Keratinocyte (primary cell): ENCODE data around the gene MLEC. TPM values are rescaled to one million over a fixed set of nuclear protein-coding genes. Genes with fewer than 3 reads are reported as not detected.

ENCODE experiments used
- DNase-seq: peaks from one replicate; pipeline ENCODE4 v3.0.0-alpha.2; 2011; ENCODE audit warnings: low read depth, missing footprints, low spot score
- FAIRE-seq: peaks from 2 replicates; lab custom pipeline; 2011; peaks lifted over from hg19 to GRCh38; lab: Jason Lieb, UNC
- H2AFZ ChIP-seq: 2 replicates; pipeline ENCODE4 v1.6.0; 2012; ENCODE audit warnings: low read length, control low read depth, inconsistent platforms; ENCODE audit not compliant: control insufficient read depth
- H3K27ac ChIP-seq: 2 replicates; pipeline ENCODE4 v1.5.1; 2011; ENCODE audit warnings: low read length; ENCODE audit not compliant: control insufficient read depth, insufficient read depth
- H3K27me3 ChIP-seq: 3 replicates; pipeline ENCODE4 v1.6.0; 2011; ENCODE audit warnings: low read length; ENCODE audit not compliant: control insufficient read depth, insufficient read depth; ENCODE audit errors: extremely low read depth
- H3K36me3 ChIP-seq, 2 experiments: 2 replicates in 1 of 2; 3 replicates in 1 of 2; pipeline ENCODE4 v1.5.1; 2011; ENCODE audit warnings: low read length in 2 of 2, mild to moderate bottlenecking in 1 of 2; ENCODE audit not compliant: control insufficient read depth in 2 of 2, insufficient read depth in 2 of 2; ENCODE audit errors: extremely low read depth in 1 of 2
- H3K4me1 ChIP-seq: 3 replicates; pipeline ENCODE4 v1.5.1; 2011; ENCODE audit warnings: low read length; ENCODE audit not compliant: control insufficient read depth, insufficient read depth; ENCODE audit errors: extremely low read depth
- H3K4me2 ChIP-seq: 3 replicates; pipeline ENCODE4 v1.6.0; 2011; ENCODE audit warnings: low read depth, low read length; ENCODE audit not compliant: control insufficient read depth, insufficient read depth; ENCODE audit errors: extremely low read depth
- H3K4me3 ChIP-seq, 3 experiments: fragments of 200-600 bp in 1 of 3; sonication (generic) in 1 of 3; 2 replicates in 2 of 3; 3 replicates in 1 of 3; pipeline ENCODE4 v1.5.1; 2011 to 2016; ENCODE audit warnings: low read length in 3 of 3, mild to moderate bottlenecking in 3 of 3, control low read depth in 2 of 3, inconsistent platforms in 1 of 3, low read depth in 1 of 3, mixed read lengths in 1 of 3, mixed run types in 1 of 3, moderate library complexity in 1 of 3; ENCODE audit not compliant: control insufficient read depth in 2 of 3, insufficient read depth in 2 of 3; ENCODE audit errors: extremely low read depth in 1 of 3
- H3K79me2 ChIP-seq: 2 replicates; pipeline ENCODE4 v1.6.0; 2012; ENCODE audit warnings: low read length; ENCODE audit not compliant: control insufficient read depth, insufficient read depth
- H3K9ac ChIP-seq: 3 replicates; pipeline ENCODE4 v1.6.0; 2011; ENCODE audit warnings: low read length; ENCODE audit not compliant: control insufficient read depth, insufficient read depth; ENCODE audit errors: extremely low read depth
- H3K9me1 ChIP-seq: 3 replicates; pipeline ENCODE4 v1.6.0; 2011; ENCODE audit warnings: low read length; ENCODE audit not compliant: control insufficient read depth, insufficient read depth; ENCODE audit errors: extremely low read depth
- H3K9me3 ChIP-seq: 2 replicates; pipeline ENCODE4 v1.5.1; 2012; ENCODE audit warnings: low read depth, low read length; ENCODE audit not compliant: control insufficient read depth
- H4K20me1 ChIP-seq: 3 replicates; pipeline ENCODE4 v1.6.0; 2011; ENCODE audit warnings: low read length; ENCODE audit not compliant: control insufficient read depth, insufficient read depth; ENCODE audit errors: extremely low read depth
- EZH2 ChIP-seq: IDR thresholded peaks from one replicate; pipeline ENCODE4 v1.6.1; 2012; ENCODE audit warnings: inconsistent platforms, mild to moderate bottlenecking, low read length, moderate library complexity
- dilution Hi-C: fragments of 300-500 bp; cut with MboI; formaldehyde crosslinking; loops from one replicate; pipeline ENCODE4 v1.7.0; 2020; ENCODE audit warnings: low sequenced_read_pairs; ENCODE audit not compliant: extremely low pct_ligation_motif_present
- polyA plus RNA-seq, 5 experiments: library from polyadenylated mRNA; depleted of rRNA in 3 of 5; stranded (reverse) in 3 of 5; stranded (forward) in 1 of 5; unstranded in 1 of 5; fragments of >200 nt; gene quantifications; 1 replicate in 1 of 5; 2 replicates in 3 of 5; 3 replicates in 1 of 5; pipeline versions ENCODE4 v1.2.1 to v1.2.3, GENCODE V29; 2011 to 2012; ENCODE audit warnings: missing spikeins in 2 of 5, low read depth in 1 of 5, low replicate concordance in 1 of 5
- TF ChIP-seq, protein P1 (sequence below), 3 experiments: IDR thresholded peaks in 1 of 3; conservative IDR thresholded peaks in 1 of 3; optimal IDR thresholded peaks in 1 of 3; 2 replicates in 2 of 3; 3 replicates in 1 of 3; pipeline versions ENCODE3 to v1.5.1; 2011; ENCODE audit warnings: low read length in 3 of 3, mild to moderate bottlenecking in 3 of 3, moderate library complexity in 2 of 3, control low read depth in 1 of 3, inconsistent platforms in 1 of 3; ENCODE audit not compliant: insufficient read depth in 2 of 3; ENCODE audit errors: extremely low read depth in 1 of 3

The MLEC gene
- polyA plus RNA-seq, 1 donor (not counting 4 experiments of a cell fraction or from before 2014, with no cell fraction given) = 65.2 TPM

DNA sequence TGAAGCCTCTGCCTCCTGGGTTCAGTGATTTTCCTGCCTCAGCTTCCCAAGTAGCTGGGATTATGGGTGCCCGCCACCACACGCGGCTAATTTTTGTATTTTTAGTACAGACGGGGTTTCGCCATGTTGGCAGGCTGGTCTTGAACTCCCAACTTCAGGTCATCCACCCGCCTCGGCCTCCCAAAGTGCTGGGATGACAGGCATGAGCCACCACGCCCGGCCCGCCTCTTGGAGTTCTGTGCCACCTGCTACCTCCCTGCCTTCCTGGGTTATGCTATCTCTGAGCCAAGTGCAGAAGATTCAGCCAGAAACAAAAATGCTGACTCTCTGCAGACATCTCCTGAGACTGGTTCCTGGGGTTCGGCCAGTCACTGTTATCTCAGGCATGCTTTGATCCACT lies 33.3 kb upstream of the MLEC start:
- Histone ChIP-seq H3K27ac (no peak overlapping the region), H3K9ac (no peak overlapping the region), H2AFZ (no peak overlapping the region), H3K4me1 (peaks cover 9% of the 10 kb centered on the region), H3K4me3 (no peak overlapping the region), H3K36me3 (no peaks in the 10 kb centered on the region), H3K79me2 (no peaks in the 10 kb centered on the region), H3K9me1 (no peaks in the 10 kb centered on the region), H4K20me1 (no peaks in the 10 kb centered on the region), H3K9me3 (no peaks in the 10 kb centered on the region), H3K4me2 (no peak overlapping the region), H3K27me3 (peaks cover 33% of the 10 kb centered on the region)
- TF ChIP-seq, protein P1, sequence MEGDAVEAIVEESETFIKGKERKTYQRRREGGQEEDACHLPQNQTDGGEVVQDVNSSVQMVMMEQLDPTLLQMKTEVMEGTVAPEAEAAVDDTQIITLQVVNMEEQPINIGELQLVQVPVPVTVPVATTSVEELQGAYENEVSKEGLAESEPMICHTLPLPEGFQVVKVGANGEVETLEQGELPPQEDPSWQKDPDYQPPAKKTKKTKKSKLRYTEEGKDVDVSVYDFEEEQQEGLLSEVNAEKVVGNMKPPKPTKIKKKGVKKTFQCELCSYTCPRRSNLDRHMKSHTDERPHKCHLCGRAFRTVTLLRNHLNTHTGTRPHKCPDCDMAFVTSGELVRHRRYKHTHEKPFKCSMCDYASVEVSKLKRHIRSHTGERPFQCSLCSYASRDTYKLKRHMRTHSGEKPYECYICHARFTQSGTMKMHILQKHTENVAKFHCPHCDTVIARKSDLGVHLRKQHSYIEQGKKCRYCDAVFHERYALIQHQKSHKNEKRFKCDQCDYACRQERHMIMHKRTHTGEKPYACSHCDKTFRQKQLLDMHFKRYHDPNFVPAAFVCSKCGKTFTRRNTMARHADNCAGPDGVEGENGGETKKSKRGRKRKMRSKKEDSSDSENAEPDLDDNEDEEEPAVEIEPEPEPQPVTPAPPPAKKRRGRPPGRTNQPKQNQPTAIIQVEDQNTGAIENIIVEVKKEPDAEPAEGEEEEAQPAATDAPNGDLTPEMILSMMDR (optimal IDR thresholded peaks at IDR 0.05 in 1 of 3, IDR thresholded peaks at IDR 0.05 in 1 of 3, conservative IDR thresholded peaks at IDR 0.05 in 1 of 3; ENCODE audit: extremely low read depth in 1 of 3, insufficient read depth in 2 of 3, low read length in 3 of 3) = no peak
- no peak for TF ChIP-seq EZH2
- no peak for FAIRE-seq
- dilution Hi-C loops = no loop called here
- no peak for DNase-seq

DNA sequence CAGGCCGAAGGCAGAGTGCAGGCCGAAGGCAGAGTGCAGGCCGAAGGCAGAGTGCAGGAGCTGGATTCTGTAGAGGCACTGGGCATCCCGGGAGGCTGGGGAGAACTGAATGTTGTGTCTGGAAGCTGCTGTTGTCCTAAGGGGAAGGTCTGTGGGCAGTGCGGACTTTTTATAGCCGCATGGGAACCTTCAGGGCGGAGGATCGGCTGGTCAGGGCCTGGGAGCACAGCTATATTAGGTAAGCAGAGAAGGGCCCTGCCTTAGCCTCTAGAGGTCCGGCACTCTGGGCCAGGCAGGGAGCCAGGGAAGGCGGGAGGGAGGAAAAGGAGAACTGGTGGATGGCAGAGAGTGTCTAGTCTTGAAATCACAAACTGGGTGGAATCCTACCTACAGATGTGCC lies 32.3 kb upstream of the MLEC start:
- H3K9ac ChIP-seq = no peak overlapping the region

More for the DNA sequence above, 32.3 kb upstream of the MLEC start:
- dilution Hi-C loops = no loop called here
- Histone ChIP-seq H3K4me3 (no peak overlapping the region), H4K20me1 (no peaks in the 10 kb centered on the region), H3K4me1 (no peaks in the 10 kb centered on the region), H3K79me2 (no peaks in the 10 kb centered on the region), H3K9me3 (no peaks in the 10 kb centered on the region), H3K27me3 (peaks cover 33% of the 10 kb centered on the region), H3K9me1 (no peaks in the 10 kb centered on the region), H3K4me2 (no peak overlapping the region), H3K27ac (no peak overlapping the region), H3K36me3 (no peaks in the 10 kb centered on the region), H2AFZ (no peak overlapping the region)
- no peak for DNase-seq
- TF ChIP-seq, protein P1 (optimal IDR thresholded peaks at IDR 0.05 in 1 of 3, IDR thresholded peaks at IDR 0.05 in 1 of 3, conservative IDR thresholded peaks at IDR 0.05 in 1 of 3; ENCODE audit: extremely low read depth in 1 of 3, insufficient read depth in 2 of 3, low read length in 3 of 3) = no peak
- FAIRE-seq = no peak
